ENCODE data around the gene PCID2. TPM values are rescaled to one million over a fixed set of nuclear protein-coding genes. Genes with fewer than 3 reads are reported as not detected.

Gene PCID2
- total RNA-seq, 2 experiments from 2014 or later, result 68.2 to 74.7 TPM

- ChIA-PET CTCF (no interaction called here), POLR2A (no interaction called here)
These were observed 12.4 kb upstream of the PCID2 start for GRCh38 chr13:113220877-113221276.

- POLR2A ChIA-PET, result no interaction called here
- CTCF ChIA-PET, result interaction anchor here (1.5 kb wide), 1 partner anchor 10 kb away, joined by 3 read pairs; the partner anchor contains the start of gene CUL4A
These were observed 11.7 kb upstream of the PCID2 start for GRCh38 chr13:113220141-113220598.

DNA sequence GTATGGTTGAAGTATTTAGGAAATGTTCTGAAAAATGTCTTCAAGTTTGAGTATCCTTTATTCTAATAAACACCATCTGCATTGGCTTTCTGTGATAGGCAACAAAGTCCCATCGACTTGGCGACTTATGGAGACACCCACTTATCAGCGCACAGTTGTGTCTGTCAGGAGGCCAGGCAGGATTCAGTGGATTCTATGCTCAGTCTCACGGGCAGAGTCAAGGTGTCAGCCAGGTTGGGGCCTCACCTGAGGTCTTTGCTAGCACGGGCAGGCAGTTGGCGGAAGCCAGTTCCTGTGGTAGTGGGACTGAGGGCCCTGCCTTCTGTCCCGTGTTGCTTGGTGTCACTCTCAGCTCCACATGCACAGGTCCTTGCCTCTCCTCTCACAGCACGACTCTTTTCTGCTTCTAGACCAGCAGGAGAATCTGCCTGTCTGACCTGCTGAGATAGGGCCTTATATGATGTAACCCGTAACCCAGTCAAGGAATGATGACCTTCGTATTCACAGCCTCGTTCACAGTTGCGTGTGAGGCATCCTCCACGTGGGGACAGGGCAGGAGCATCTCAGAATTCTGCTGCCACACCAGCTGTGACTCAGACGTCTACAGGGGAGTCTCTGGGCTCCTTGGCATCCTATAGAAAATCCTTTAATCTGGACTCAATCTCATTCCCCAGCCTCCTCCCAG, 10.9 kb upstream of the PCID2 start:
- ChIA-PET POLR2A (no interaction called here), CTCF (interaction anchor here (1.5 kb wide), 1 partner anchor 10 kb away, joined by 3 read pairs; the partner anchor contains the start of gene CUL4A)

DNA sequence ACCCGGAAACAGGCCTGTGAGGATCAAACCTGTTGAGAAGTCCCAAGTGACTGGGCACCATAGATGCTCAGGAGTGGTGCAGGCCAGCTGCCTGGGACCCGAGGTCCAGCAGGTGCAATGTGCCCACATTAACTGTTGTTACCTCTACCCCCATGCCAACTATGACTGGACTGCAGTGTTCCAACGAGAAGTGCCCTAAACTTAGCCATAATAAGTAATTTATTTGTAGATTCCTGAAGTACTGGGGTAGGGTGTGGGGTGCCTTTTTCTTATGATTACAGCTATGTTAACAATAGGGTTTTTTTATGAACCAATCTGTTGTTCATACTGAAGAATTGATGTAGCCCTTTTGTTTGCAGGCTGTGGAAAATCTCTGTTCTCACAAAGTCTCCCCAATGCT, 10.1 kb upstream of the PCID2 start:
- ChIA-PET CTCF (no interaction called here), POLR2A (no interaction called here)

DNA sequence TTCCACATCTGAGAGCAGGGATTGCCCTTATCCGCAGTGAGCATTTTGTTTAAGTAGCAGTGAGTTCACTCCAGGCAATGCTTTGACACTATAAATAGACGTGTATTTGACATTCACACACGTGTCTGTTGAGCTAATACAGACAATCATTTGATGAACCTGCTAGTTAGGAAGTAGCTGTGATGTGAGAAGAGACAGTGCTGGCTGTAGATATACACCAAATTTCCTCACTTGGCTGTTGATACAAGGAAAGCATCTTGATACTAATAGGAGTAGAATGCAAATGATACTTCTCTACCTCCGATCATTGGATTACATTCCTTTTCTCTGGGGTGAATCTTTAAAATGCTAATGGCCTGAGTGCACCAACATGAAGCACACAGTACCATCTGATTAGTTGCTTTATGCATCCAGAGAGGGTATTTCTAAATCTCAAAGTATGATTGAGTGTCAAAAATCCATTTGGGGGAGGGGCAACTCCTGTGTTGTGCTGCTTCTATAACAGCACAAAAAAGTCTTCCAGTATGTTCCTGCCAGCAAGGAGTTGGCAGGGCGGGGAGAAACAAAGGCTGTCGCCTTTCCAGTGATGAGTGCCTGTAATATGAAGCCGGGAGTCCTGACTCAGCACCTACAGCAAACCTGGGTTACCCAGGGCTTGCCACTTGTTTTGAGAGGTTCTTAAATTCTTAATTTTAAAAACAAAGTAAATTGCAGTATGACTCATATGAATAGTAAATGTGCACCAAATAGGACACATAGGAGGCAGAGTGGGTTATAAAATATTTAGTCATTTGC, 8.0 kb upstream of the PCID2 start:
- ChIA-PET POLR2A (no interaction called here), CTCF (interaction anchor here (0.6 kb wide), 1 partner anchor 85 kb away, joined by 3 read pairs; no protein-coding TSS in a partner anchor)

DNA sequence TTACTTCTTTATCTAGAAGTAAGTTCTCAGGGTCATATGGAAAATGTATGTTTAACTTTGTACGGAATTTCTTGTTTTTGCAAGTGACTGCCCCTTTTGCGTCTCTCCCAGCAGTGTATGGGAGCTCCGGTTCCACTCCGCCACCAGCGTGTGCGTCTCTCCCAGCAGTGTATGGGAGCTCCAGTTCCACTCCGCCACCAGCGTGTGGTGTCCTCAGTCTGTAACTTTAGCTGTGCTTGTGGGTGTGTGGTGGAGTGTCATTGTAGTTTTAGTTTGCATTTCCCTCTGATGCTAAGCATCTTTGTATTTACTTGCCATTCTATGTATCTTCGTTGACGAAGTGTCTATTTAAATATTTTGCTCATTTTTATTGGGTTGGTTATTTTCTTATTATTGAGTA, 3.3 kb upstream of the PCID2 start:
- ChIA-PET POLR2A (no interaction called here), CTCF (no interaction called here)

DNA sequence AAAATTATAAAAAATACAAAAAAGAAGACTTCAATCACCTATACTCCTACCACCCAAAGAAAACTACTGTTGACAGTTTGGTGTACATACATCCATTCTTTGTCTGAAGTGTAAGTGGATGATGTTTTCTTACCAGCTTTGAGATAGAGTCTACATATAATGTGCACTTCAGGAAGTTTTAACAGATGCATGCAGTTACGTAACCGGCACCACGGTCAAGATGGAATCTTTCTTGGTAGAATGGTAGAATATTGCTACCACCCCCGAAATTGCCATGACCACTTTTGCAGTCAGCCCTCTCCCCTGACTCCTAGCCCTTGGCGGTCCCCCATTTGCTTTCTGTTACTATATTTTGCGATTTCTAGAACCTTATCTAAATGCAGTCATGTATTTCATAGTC, 2.4 kb upstream of the PCID2 start:
- POLR2A ChIA-PET, result no interaction called here

GRCh38 chr13:113209759-113210421, 1.4 kb upstream of the PCID2 start:
- CTCF ChIA-PET, result interaction anchor here (0.8 to 1.1 kb wide), 2 partner anchors 10 to 180 kb away, joined by 3 read pairs; no protein-coding TSS in a partner anchor
- POLR2A ChIA-PET, result interaction anchor here (0.5 to 2.1 kb wide), 5 partner anchors 23 to 1071 kb away, joined by 3 to 11 read pairs (median 3); partner anchors contain the start of genes LAMP1 and UPF3A

More for the DNA sequence above, 2.4 kb upstream of the PCID2 start:
- CTCF ChIA-PET, result no interaction called here

DNA sequence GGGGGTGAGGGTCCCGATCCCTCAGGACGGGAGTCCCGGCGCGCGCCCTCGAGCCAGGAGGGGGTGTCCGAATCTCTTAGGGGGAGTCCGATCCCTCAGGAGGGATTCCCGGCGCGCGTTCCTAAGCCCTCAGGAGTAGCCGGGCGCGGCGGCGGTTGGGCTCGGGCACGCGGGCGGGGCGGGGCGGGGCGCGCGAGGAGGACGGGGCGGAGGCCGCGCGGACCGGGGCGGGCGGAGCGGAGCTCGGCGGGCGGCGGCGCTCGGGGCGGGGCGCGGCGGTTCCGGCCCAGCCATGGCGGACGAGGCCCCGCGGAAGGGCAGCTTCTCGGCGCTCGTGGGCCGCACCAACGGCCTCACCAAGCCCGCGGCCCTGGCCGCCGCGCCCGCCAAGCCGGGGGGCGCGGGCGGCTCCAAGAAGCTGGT, 878 bp upstream of the PCID2 start, which contains the start of gene CUL4A:
CUL4A (plus strand) TSS at position 278 of the 423 bp plus-strand sequence; CDS start at position 293, 15 bp downstream.
- ChIA-PET POLR2A (interaction anchor here (0.5 to 2.1 kb wide), 5 partner anchors 45 to 1072 kb away, joined by 3 to 11 read pairs (median 4); partner anchors contain the start of genes LAMP1 and UPF3A), CTCF (interaction anchor here (0.8 to 1.1 kb wide), 2 partner anchors 10 to 180 kb away, joined by 3 read pairs; no protein-coding TSS in a partner anchor)

GRCh38 chr13:113207890-113208420, 514 bp downstream of the PCID2 start:
- POLR2A ChIA-PET, result interaction anchor here (0.5 to 2.1 kb wide), 2 partner anchors 61 to 90 kb away, joined by 3 to 11 read pairs; partner anchors contain the start of gene LAMP1
- CTCF ChIA-PET, result interaction anchor here (1.0 kb wide), 1 partner anchor 23 kb away, joined by 3 read pairs; no protein-coding TSS in a partner anchor

DNA sequence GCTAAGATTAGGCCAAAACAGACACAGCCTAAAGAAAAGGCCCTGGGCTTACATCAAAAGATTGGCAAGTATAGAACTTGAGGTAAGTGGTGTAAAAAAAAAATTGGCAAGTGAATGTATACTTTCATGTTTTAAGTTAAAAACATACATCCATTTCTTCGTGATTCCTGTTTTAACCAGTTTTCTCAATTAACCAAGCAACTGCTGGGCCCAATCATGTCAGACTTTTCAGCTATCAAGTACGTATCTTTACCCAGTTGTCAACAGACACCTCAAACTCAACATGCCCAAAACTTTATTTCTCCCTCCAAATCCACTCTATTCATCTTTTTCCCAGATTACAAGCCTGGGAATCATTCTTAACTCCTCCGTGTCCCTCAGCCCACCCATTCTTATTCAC, 1.0 kb downstream of the PCID2 start:
- CTCF ChIA-PET, result no interaction called here
- POLR2A ChIA-PET, result interaction anchor here (0.5 kb wide), 1 partner anchor 62 kb away, joined by 3 read pairs; no protein-coding TSS in a partner anchor

GRCh38 chr13:113205428-113205931, 3.0 kb downstream of the PCID2 start:
- ChIA-PET CTCF (no interaction called here), POLR2A (no interaction called here)

- ChIA-PET CTCF (no interaction called here), POLR2A (no interaction called here)
These were observed 4.1 kb downstream of the PCID2 start for GRCh38 chr13:113204378-113204734.

GRCh38 chr13:113203507-113204377, 4.7 kb downstream of the PCID2 start:
- ChIA-PET CTCF (interaction anchor here (1.2 kb wide), 1 partner anchor 50 kb away, joined by 3 read pairs; no protein-coding TSS in a partner anchor), POLR2A (no interaction called here)

DNA sequence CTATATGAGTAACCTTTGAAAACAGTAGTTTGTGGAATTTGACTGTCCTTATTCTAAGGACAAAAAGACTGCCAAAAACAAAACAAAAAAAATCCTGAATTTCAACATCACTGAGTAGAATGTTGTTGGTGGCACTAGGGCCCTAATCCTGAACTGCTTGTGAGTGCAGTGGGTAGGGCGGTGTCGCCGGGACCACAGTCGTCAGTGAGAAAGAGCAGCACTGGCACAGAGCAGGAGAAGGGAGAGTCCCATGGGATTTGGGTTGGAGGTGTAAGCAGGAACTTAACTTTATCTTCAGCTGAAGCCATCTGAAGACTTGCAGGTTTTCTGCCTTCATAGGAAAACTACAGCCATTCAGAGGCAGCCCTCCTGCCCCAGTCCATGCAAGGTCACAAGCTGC, 5.6 kb downstream of the PCID2 start:
- POLR2A ChIA-PET, result no interaction called here
- CTCF ChIA-PET, result interaction anchor here (1.2 kb wide), 1 partner anchor 51 kb away, joined by 3 read pairs; no protein-coding TSS in a partner anchor

GRCh38 chr13:113201815-113202214, 6.7 kb downstream of the PCID2 start:
- ChIA-PET POLR2A (interaction anchor here (0.6 kb wide), 1 partner anchor 172 kb away, joined by 3 read pairs; no protein-coding TSS in a partner anchor), CTCF (no interaction called here)

DNA sequence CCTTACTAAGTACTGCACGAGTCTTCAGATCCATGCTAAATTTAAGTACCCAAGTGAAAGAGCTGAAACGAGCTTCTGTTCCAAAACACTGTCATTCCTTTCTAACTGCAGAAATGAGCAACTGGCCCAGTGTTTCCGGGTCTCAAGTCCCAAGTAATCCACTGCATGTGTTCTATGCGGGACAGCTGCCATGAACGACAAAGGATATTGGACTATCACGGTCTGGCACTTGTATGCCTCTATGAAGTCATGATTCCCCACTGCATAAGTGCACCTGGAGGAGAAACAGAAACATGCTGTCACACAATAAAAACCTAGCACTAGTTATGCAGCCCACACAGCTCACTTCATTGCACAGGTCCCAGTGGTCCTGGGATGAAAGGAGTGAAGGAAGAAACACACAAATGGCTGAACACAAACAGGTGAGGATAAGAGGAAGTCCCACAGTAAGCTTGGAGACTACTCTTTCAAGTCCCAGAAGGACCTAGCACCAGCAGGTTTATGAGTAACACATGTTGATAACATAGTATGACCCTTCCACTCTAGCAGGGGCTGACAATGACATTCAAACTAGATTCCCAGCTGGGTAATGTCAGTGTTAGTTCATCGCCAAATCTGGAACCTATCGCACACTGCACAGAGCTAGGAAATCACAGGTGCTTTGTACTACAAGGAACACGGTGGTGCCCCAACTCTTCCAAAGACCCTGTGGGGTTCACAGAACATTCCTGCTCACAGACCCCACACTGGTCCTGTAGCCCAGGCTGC, 11.3 kb downstream of the PCID2 start:
- ChIA-PET CTCF (no interaction called here), POLR2A (no interaction called here)

DNA sequence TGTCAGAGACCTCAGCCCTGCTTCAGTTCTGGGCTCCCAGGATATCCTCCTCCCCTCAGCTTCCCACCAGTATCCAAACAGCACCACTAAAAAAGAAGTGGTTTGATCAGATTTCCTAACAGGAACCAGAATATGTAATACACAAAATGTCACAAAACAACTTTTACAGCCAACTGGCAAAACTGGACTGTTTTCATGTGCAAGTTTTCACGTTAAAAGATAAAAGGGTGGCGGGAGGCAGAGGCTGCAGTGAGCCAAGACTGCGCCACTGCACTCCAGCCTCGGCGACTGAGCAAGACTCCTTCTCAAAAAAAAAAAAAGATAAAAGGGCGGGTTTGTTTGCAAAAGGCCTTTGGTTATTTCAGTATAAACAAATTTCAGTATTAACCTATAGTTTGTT, 13.1 kb downstream of the PCID2 start:
- ChIA-PET CTCF (no interaction called here), POLR2A (no interaction called here)
